ENCODE data around the gene TBC1D22A. TPM values are rescaled to one million over a fixed set of nuclear protein-coding genes. Genes with fewer than 3 reads are reported as not detected.
A peak's percentile ranks its signal among the peaks of the same experiment; 100 is the strongest.

Gene TBC1D22A
- total and polyA plus RNA-seq, 2 donors from 2014 or later: 24.6 to 39.4 TPM

DNA sequence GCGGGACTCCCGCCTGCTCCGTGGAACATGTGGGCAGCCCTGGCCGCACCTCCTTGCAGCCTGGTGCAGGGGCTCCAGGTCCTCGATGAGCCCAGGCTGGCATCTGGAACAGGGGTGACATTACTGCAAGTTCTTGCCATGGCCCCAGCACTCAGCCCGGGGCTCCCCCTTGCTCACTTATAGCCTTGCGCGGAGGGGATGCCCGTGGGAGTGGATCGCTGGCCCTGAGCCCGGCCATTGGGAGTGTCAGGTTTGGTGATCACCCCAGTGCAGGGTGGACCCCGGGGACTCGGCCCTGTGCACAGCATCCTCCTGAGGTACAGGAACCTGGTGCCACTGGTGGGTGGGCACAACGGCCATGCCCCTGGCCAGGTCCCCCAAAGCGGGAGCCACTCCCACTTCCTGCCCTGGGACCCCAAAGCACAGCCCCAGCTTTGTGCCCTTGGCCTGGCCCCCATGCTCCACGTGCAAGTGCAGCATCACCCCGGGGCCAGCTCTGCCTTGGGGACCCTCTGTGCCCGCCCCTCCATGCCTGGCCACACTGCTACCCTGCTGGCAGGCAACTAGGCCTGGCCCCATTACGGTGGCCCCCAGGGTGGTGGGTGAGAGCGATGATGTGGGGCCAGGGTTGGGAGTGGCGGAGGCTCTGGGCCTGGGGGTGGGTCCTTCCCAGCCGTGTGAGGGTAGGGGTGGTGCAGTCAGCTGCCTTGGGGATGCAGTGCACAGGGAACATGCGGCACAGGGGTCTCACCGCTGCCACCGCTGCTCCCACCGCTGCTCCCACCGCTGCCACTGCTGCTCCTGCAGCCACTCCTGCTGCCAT lies 439.8 kb downstream of the TBC1D22A start:
- intact Hi-C loops (cut with DNase I): no loop called here
- Histone ChIP-seq H3K27me3 (ENCODE audit: control insufficient read depth, insufficient read depth, low read length) (no peaks in the 10 kb centered on the region), H3K9me3 (ENCODE audit: control insufficient read depth in 2 of 3, insufficient read depth in 1 of 3, low read length in 3 of 3) (no peaks in the 10 kb centered on the region), H3K36me3 (ENCODE audit: control insufficient read depth in 2 of 3, insufficient read depth in 3 of 3, low read length in 3 of 3) (no peaks in the 10 kb centered on the region), H3K4me1 (ENCODE audit: control insufficient read depth in 2 of 3, insufficient read depth in 2 of 3, low read depth in 1 of 3, low read length in 3 of 3) (no peaks in the 10 kb centered on the region), H3K4me3 (ENCODE audit: low read length in 3 of 3) (no peak overlapping the region), H3K9ac (ENCODE audit: low read length in 3 of 3) (no peak overlapping the region), H3K27ac (ENCODE audit: low read depth in 2 of 2, low read length in 2 of 2) (no peak overlapping the region)
- TF ChIP-seq CTCF (IDR thresholded peaks at IDR 0.05; ENCODE audit: borderline replicate concordance, extremely low read depth, insufficient read depth): no peak
- DNase-seq (peak in 2 of 5 donors; percentile 7 to 76), FAIRE-seq (no peak)

DNA sequence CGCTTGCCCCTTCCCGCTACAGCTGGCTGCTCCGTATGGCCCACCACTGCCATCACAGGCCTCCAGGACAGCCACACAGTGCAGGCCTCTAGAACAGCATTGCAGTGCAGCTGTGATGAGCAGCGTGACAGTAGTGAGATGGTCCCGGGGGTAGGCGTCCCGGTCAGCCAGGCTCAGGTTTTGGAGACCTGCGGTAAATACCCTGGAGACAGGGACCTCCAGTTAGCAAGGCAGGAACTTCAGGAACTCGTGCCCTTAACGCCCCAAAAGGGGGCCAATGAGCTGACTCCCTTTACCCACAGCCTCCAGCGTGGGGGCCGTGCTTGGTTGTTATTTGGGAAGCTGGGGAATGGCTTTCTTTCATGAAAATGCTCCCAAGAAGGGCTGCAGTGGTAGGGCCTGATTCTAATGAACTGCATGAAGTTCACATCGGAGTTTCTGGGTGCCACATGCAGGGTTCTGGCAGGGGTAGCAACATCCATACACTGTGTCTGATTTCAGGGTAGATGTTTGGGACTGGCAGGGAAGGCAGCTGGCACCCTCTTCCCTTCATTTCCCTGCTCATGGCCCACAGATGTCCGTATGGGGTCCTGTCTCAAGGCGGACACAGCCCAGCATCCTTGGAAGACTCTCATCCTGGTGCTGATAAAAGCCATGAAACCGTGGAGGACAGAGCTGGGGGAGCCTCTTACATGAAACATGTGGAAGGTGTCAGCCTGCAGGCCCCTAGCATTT lies 440.5 kb downstream of the TBC1D22A start:
- H3K4me1 ChIP-seq (ENCODE audit: control insufficient read depth in 2 of 3, insufficient read depth in 2 of 3, low read depth in 1 of 3, low read length in 3 of 3): no peaks in the 10 kb centered on the region
- FAIRE-seq: no peak

DNA sequence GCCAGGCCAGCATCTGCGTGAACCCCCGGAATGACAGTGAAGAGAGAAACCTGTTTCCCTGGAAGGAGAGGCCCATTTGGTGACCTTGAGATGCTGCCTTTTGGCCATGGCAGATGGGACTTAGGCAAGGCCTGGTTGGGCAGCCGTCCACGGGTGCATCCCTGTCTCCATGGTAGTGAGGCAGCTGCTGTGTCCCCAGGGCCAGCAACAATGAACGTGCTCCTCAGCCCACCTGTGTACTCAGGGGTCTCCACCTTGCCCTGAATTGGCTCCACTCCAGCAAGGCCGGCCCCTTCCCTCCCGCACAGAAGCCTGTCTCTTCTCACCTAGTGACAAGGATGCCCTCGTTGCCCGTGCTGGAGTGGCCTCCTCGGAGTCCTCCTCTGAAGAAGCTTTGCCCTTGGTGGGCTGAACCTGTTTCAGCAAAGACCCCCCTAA lies 441.1 kb downstream of the TBC1D22A start:
- Histone ChIP-seq H3K27ac (ENCODE audit: low read depth in 2 of 2, low read length in 2 of 2) (no peak overlapping the region), H3K27me3 (ENCODE audit: control insufficient read depth, insufficient read depth, low read length) (no peaks in the 10 kb centered on the region), H3K9ac (ENCODE audit: low read length in 3 of 3) (no peak overlapping the region), H3K4me1 (ENCODE audit: control insufficient read depth in 2 of 3, insufficient read depth in 2 of 3, low read depth in 1 of 3, low read length in 3 of 3) (no peaks in the 10 kb centered on the region), H3K9me3 (ENCODE audit: control insufficient read depth in 2 of 3, insufficient read depth in 1 of 3, low read length in 3 of 3) (no peaks in the 10 kb centered on the region), H3K4me3 (ENCODE audit: low read length in 3 of 3) (no peak overlapping the region), H3K36me3 (ENCODE audit: control insufficient read depth in 2 of 3, insufficient read depth in 3 of 3, low read length in 3 of 3) (no peaks in the 10 kb centered on the region)
- intact Hi-C loops (cut with DNase I): no loop called here
- FAIRE-seq (no peak), DNase-seq (peak in 1 of 5 donors; percentile 9)
- no peak for TF ChIP-seq CTCF (IDR thresholded peaks at IDR 0.05; ENCODE audit: borderline replicate concordance, extremely low read depth, insufficient read depth)

More for the DNA sequence above, 440.5 kb downstream of the TBC1D22A start:
- peak in 1 of 5 donors; percentile 6 for DNase-seq
- Histone ChIP-seq H3K36me3 (ENCODE audit: control insufficient read depth in 2 of 3, insufficient read depth in 3 of 3, low read length in 3 of 3) (no peaks in the 10 kb centered on the region), H3K4me3 (ENCODE audit: low read length in 3 of 3) (no peak overlapping the region), H3K9me3 (ENCODE audit: control insufficient read depth in 2 of 3, insufficient read depth in 1 of 3, low read length in 3 of 3) (no peaks in the 10 kb centered on the region), H3K27ac (ENCODE audit: low read depth in 2 of 2, low read length in 2 of 2) (no peak overlapping the region), H3K9ac (ENCODE audit: low read length in 3 of 3) (no peak overlapping the region), H3K27me3 (ENCODE audit: control insufficient read depth, insufficient read depth, low read length) (no peaks in the 10 kb centered on the region)
- intact Hi-C loops (cut with DNase I): no loop called here
- TF ChIP-seq CTCF (IDR thresholded peaks at IDR 0.05; ENCODE audit: borderline replicate concordance, extremely low read depth, insufficient read depth): no peak
